ENCODE measurements around the gene SEPTIN1. TPM values are rescaled to one million over a fixed set of nuclear protein-coding genes. Genes with fewer than 3 reads are reported as not detected.
A peak's percentile ranks its signal among the peaks of the same experiment; 100 is the strongest.
"Not testable (repeated sequence)": the region's sequence is repeated elsewhere in the genome, so short reads cannot be mapped to it uniquely, and the experiment has no call there.

The SEPTIN1 gene
- total RNA-seq, 2 experiments from 2014 or later = 133 to 181 TPM

DNA sequence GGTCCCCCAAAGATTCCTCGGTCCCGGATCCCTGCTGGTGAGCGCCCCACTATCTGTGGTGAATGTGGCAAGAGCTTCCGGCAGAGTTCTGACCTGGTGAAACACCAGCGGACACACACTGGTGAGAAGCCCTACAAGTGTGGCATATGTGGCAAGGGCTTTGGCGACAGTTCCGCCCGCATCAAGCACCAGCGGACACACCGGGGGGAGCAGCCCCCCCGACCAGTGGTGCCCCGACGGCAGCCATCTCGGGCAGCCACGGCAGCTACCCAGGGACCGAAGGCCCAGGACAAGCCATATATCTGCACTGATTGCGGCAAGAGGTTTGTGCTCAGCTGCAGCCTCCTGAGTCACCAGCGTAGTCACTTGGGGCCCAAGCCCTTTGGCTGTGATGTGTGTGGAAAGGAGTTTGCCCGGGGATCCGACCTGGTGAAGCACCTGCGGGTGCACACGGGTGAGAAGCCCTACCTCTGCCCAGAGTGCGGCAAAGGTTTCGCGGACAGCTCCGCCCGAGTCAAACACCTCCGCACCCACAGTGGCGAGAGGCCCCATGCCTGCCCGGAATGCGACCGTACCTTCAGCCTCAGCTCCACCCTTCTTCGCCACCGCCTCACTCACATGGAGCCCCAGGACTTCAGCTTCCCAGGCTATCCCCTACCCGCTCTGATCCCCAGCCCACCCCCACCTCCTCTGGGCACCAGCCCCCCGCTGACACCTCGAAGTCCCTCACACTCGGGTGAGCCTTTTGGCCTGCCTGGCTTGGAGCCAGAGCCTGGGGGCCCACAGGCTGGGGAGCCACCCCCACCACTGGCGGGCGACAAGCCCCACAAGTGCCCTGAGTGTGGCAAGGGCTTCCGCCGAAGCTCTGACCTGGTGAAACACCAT, 15.7 kb upstream of the SEPTIN1 start:
- ChIA-PET POLR2A (interaction anchor here (0.6 to 1.0 kb wide), 3 partner anchors 20 to 45 kb away, joined by 3 to 5 read pairs (median 3); no protein-coding TSS in a partner anchor), CTCF (ENCODE audit: unreplicated experiment) (no interaction called here)
- Histone ChIP-seq H3K9me2 (ENCODE audit: insufficient read depth, low read length) (no peaks in the 10 kb centered on the region), H3K79me2 (ENCODE audit: insufficient read depth, low read depth, low read length) (peaks cover 17% of the 10 kb centered on the region), H3K4me3 (ENCODE audit: low read depth, low read length, poor library complexity, severe bottlenecking) (no peak overlapping the region), H3K4me2 (ENCODE audit: low read length) (no peak overlapping the region), H3K9me3 (ENCODE audit: low read length) (no peaks in the 10 kb centered on the region), H2AFZ (ENCODE audit: low read length) (no peak overlapping the region), H3K36me3 (ENCODE audit: insufficient read depth, low read length) (peaks cover 30% of the 10 kb centered on the region), H3K27ac (ENCODE audit: low read depth, low read length, poor library complexity, severe bottlenecking) (no peak overlapping the region), H4K20me1 (ENCODE audit: insufficient read depth, low read length) (0 out of 2 replicates have a peak, but pooled peaks cover 5% of the 10 kb centered on the region), H3K4me1 (ENCODE audit: insufficient read depth, low read length, poor library complexity, severe bottlenecking) (peaks cover 23% of the 10 kb centered on the region)
- BruUV-seq (replicated peaks) = no TSS peak
- DNase-seq (ENCODE audit: low spot score) = no peak
- TF ChIP-seq, protein P1, sequence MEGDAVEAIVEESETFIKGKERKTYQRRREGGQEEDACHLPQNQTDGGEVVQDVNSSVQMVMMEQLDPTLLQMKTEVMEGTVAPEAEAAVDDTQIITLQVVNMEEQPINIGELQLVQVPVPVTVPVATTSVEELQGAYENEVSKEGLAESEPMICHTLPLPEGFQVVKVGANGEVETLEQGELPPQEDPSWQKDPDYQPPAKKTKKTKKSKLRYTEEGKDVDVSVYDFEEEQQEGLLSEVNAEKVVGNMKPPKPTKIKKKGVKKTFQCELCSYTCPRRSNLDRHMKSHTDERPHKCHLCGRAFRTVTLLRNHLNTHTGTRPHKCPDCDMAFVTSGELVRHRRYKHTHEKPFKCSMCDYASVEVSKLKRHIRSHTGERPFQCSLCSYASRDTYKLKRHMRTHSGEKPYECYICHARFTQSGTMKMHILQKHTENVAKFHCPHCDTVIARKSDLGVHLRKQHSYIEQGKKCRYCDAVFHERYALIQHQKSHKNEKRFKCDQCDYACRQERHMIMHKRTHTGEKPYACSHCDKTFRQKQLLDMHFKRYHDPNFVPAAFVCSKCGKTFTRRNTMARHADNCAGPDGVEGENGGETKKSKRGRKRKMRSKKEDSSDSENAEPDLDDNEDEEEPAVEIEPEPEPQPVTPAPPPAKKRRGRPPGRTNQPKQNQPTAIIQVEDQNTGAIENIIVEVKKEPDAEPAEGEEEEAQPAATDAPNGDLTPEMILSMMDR (conservative IDR thresholded peaks at IDR 0.05; ENCODE audit: low read length) = no peak
- no peak for TF ChIP-seq EZH2phosphoT487 (IDR thresholded peaks at IDR 0.05; ENCODE audit: borderline replicate concordance, low read depth, low read length)
- intact Hi-C loops (cut with micrococcal nuclease; ENCODE audit: unreplicated experiment) = no loop called here

DNA sequence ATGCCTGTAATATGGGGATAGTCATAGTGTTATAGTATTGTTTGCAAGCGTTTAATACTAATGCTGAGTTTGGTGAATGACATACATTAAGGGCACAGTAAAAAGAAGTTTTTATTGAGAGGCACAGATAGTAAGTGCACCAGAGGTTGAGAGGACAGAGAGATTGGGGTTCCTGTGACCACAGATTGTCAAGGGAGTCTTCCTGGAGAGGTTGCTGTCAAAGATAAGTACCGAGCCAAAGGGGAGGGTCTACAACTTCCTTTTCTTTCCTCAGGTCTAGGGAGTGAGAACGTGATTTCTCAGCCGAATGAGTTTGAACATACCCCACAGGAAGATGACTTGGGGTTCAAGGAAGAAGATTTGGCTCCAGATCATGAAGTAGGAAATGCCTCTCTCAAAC, 14.7 kb upstream of the SEPTIN1 start:
- H3K4me2 ChIP-seq (ENCODE audit: low read length) = 0 out of 2 replicates have a peak overlapping the region, but pooled peaks have one; percentile 6
- H3K4me1 ChIP-seq (ENCODE audit: insufficient read depth, low read length, poor library complexity, severe bottlenecking) = peaks cover 23% of the 10 kb centered on the region
- CTCF ChIA-PET (ENCODE audit: unreplicated experiment) = no interaction called here

DNA sequence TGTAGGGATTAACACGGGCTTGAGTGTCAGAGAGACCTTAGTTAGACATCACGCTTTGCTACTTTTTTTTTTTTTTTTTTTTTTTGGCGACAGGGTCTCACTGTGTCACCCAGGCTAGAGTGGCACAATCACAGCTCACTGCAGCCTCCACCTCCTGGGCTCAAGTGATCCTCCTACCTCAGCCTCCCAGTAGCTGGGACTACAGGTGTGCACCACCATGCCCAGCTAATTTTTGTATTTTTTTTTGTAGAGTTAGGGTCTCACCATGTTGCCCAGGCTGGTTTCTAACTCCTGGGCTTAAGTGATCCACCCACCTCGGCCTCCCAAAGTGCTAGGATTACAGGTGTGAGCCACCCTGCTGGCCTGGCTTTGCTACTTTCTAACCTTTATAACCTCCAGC, 14.3 kb upstream of the SEPTIN1 start:
- POLR2A ChIA-PET = interaction anchor here (1.0 to 3.3 kb wide), 3 partner anchors 11 to 25 kb away, joined by 3 to 22 read pairs (median 3); partner anchors contain the start of genes SEPTIN1 and ZNF771
- DNase-seq (ENCODE audit: low spot score); H3K9me2 ChIP-seq (ENCODE audit: insufficient read depth, low read length); H4K20me1 ChIP-seq (ENCODE audit: insufficient read depth, low read length); CTCF ChIA-PET (ENCODE audit: unreplicated experiment); H3K9me3 ChIP-seq (ENCODE audit: low read length); H2AFZ ChIP-seq (ENCODE audit: low read length); intact Hi-C loops (cut with micrococcal nuclease; ENCODE audit: unreplicated experiment); H3K27ac ChIP-seq (ENCODE audit: low read depth, low read length, poor library complexity, severe bottlenecking): not testable (repeated sequence)
- peak overlapping the region; percentile 89 for H3K4me3 ChIP-seq (ENCODE audit: low read depth, low read length, poor library complexity, severe bottlenecking)
- TSS peak; percentile 70 for BruUV-seq (replicated peaks)
- peaks cover 17% of the 10 kb centered on the region for H3K79me2 ChIP-seq (ENCODE audit: insufficient read depth, low read depth, low read length)
- peaks cover 23% of the 10 kb centered on the region for H3K4me1 ChIP-seq (ENCODE audit: insufficient read depth, low read length, poor library complexity, severe bottlenecking)
- H3K4me2 ChIP-seq (ENCODE audit: low read length) = peak overlapping the region; percentile 85
- H3K36me3 ChIP-seq (ENCODE audit: insufficient read depth, low read length) = peaks cover 30% of the 10 kb centered on the region

More for the DNA sequence above, 14.7 kb upstream of the SEPTIN1 start:
- H3K9me3 ChIP-seq (ENCODE audit: low read length) = no peaks in the 10 kb centered on the region
- DNase-seq (ENCODE audit: low spot score) = no peak
- intact Hi-C loops (cut with micrococcal nuclease; ENCODE audit: unreplicated experiment) = no loop called here
- POLR2A ChIA-PET = interaction anchor here (0.6 to 1.4 kb wide), 3 partner anchors 11 to 25 kb away, joined by 3 to 5 read pairs (median 3); partner anchors contain the start of gene ZNF771
- H3K4me3 ChIP-seq (ENCODE audit: low read depth, low read length, poor library complexity, severe bottlenecking) = no peak overlapping the region
- H3K27ac ChIP-seq (ENCODE audit: low read depth, low read length, poor library complexity, severe bottlenecking) = no peak overlapping the region
- no peak for TF ChIP-seq EZH2phosphoT487 (IDR thresholded peaks at IDR 0.05; ENCODE audit: borderline replicate concordance, low read depth, low read length)
- TF ChIP-seq, protein P1 (conservative IDR thresholded peaks at IDR 0.05; ENCODE audit: low read length) = no peak
- BruUV-seq (replicated peaks) = no TSS peak
- H3K36me3 ChIP-seq (ENCODE audit: insufficient read depth, low read length) = peaks cover 30% of the 10 kb centered on the region
- 0 out of 2 replicates have a peak, but pooled peaks cover 5% of the 10 kb centered on the region for H4K20me1 ChIP-seq (ENCODE audit: insufficient read depth, low read length)
- H3K79me2 ChIP-seq (ENCODE audit: insufficient read depth, low read depth, low read length) = peaks cover 17% of the 10 kb centered on the region
- no peak overlapping the region for H2AFZ ChIP-seq (ENCODE audit: low read length)
- H3K9me2 ChIP-seq (ENCODE audit: insufficient read depth, low read length) = no peaks in the 10 kb centered on the region

Data from OCI-LY7 (cell line).